Vagina (tissue), 2 donors: ENCODE measurements around the gene FRMPD2.

Experiments used
- CTCF ChIP-seq, 3 experiments: fragments of 450-650 bp in 2 of 3; fragments of 200-600 bp in 1 of 3; sonication (generic) in 1 of 3; IDR thresholded peaks; one replicate each; pipeline ENCODE4 v1.5.1; 2017 to 2019; ENCODE audit warnings: antibody characterized with exemption in 3 of 3, mild to moderate bottlenecking in 2 of 3, moderate library complexity in 2 of 3
- POLR2A ChIP-seq, 2 donors: fragments of 450-650 bp; IDR thresholded peaks; one replicate each; pipeline ENCODE4 v1.6.1; 2017; ENCODE audit warnings: antibody characterized with exemption in 2 of 2, mild to moderate bottlenecking in 2 of 2, moderate library complexity in 2 of 2

GRCh38 chr10:48184224-48184623 is 90.3 kb downstream of the FRMPD2 start:
- TF ChIP-seq CTCF (IDR thresholded peaks at IDR 0.05) (no peak), POLR2A (IDR thresholded peaks at IDR 0.05) (no peak)
